Glutamatergic neuron (in vitro differentiated cells): ENCODE results near the gene TNC. TPM values are rescaled to one million over a fixed set of nuclear protein-coding genes. Genes with fewer than 3 reads are reported as not detected.

Experiments
- DNase-seq: peaks from one replicate; pipeline ENCODE4 v3.0.0; 2022
- H3K27ac Mint-ChIP-seq: one replicate; pipeline ENCODE4 v1.8.0; 2020; ENCODE audit warnings: mild to moderate bottlenecking, mixed read lengths, inconsistent platforms; ENCODE audit not compliant: unreplicated experiment
- H3K27me3 Mint-ChIP-seq: one replicate; pipeline ENCODE4 v1.8.0; 2020; ENCODE audit warnings: mild to moderate bottlenecking, moderate library complexity, mixed read lengths, inconsistent platforms; ENCODE audit not compliant: unreplicated experiment
- H3K36me3 Mint-ChIP-seq: one replicate; pipeline ENCODE4 v1.8.0; 2020; ENCODE audit warnings: mild to moderate bottlenecking, mixed read lengths, inconsistent platforms; ENCODE audit not compliant: unreplicated experiment
- H3K4me1 Mint-ChIP-seq: one replicate; pipeline ENCODE4 v1.8.0; 2020; ENCODE audit warnings: mild to moderate bottlenecking, low read depth, mixed read lengths, inconsistent platforms; ENCODE audit not compliant: unreplicated experiment
- H3K4me3 Mint-ChIP-seq: one replicate; pipeline ENCODE4 v1.8.0; 2020; ENCODE audit warnings: mild to moderate bottlenecking, mixed read lengths, inconsistent platforms; ENCODE audit not compliant: unreplicated experiment
- H3K9me3 Mint-ChIP-seq: one replicate; pipeline ENCODE4 v1.8.0; 2020; ENCODE audit warnings: mild to moderate bottlenecking, moderate library complexity, mixed read lengths, inconsistent platforms; ENCODE audit not compliant: unreplicated experiment
- total RNA-seq: library from RNA; stranded (reverse); fragmentation: NEBNext Ultra II Directional; extraction: Animal tissue kit (Norgen Biotek cat#: 25700); gene quantifications from one replicate; pipeline ENCODE4 v1.2.1, GENCODE V29; 2021; ENCODE audit not compliant: unreplicated experiment
- TF ChIP-seq, protein P1 (sequence below): fragments of 200-600 bp; sonication (generic); IDR thresholded peaks from one replicate; pipeline ENCODE4 v1.5.0; 2021; ENCODE audit not compliant: partially characterized antibody, unreplicated experiment

TNC gene
- total RNA-seq, 1 donor from 2014 or later, result 34.5 TPM

GRCh38 chr9:115152281-115152820, 34.4 kb upstream of the TNC start:
- TF ChIP-seq, protein P1, sequence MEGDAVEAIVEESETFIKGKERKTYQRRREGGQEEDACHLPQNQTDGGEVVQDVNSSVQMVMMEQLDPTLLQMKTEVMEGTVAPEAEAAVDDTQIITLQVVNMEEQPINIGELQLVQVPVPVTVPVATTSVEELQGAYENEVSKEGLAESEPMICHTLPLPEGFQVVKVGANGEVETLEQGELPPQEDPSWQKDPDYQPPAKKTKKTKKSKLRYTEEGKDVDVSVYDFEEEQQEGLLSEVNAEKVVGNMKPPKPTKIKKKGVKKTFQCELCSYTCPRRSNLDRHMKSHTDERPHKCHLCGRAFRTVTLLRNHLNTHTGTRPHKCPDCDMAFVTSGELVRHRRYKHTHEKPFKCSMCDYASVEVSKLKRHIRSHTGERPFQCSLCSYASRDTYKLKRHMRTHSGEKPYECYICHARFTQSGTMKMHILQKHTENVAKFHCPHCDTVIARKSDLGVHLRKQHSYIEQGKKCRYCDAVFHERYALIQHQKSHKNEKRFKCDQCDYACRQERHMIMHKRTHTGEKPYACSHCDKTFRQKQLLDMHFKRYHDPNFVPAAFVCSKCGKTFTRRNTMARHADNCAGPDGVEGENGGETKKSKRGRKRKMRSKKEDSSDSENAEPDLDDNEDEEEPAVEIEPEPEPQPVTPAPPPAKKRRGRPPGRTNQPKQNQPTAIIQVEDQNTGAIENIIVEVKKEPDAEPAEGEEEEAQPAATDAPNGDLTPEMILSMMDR, result no peak
- peaks cover 6% of the 10 kb centered on the region for H3K9me3 Mint-ChIP-seq
- peaks cover 6% of the 10 kb centered on the region for H3K4me1 Mint-ChIP-seq
- no peak overlapping the region for H3K4me3 Mint-ChIP-seq
- no peak for DNase-seq
- no peak overlapping the region for H3K27ac Mint-ChIP-seq
- H3K27me3 Mint-ChIP-seq, result no peaks in the 10 kb centered on the region
- H3K36me3 Mint-ChIP-seq, result peaks cover 8% of the 10 kb centered on the region

GRCh38 chr9:115148721-115149120, 30.8 kb upstream of the TNC start:
- H3K27ac Mint-ChIP-seq, result no peak overlapping the region
- H3K9me3 Mint-ChIP-seq, result no peaks in the 10 kb centered on the region
- H3K4me3 Mint-ChIP-seq, result no peak overlapping the region
- DNase-seq, result no peak
- H3K27me3 Mint-ChIP-seq, result peaks cover 2% of the 10 kb centered on the region
- TF ChIP-seq, protein P1, result no peak
- H3K36me3 Mint-ChIP-seq, result peaks cover 2% of the 10 kb centered on the region
- peaks cover 6% of the 10 kb centered on the region for H3K4me1 Mint-ChIP-seq

- Mint-ChIP-seq H3K4me1 (peaks cover 6% of the 10 kb centered on the region), H3K27me3 (peaks cover 2% of the 10 kb centered on the region), H3K9me3 (no peaks in the 10 kb centered on the region), H3K27ac (no peak overlapping the region), H3K36me3 (no peaks in the 10 kb centered on the region), H3K4me3 (no peak overlapping the region)
- DNase-seq, result no peak
- TF ChIP-seq, protein P1, result no peak
These were observed 28.6 kb upstream of the TNC start for GRCh38 chr9:115146581-115147021.

DNA sequence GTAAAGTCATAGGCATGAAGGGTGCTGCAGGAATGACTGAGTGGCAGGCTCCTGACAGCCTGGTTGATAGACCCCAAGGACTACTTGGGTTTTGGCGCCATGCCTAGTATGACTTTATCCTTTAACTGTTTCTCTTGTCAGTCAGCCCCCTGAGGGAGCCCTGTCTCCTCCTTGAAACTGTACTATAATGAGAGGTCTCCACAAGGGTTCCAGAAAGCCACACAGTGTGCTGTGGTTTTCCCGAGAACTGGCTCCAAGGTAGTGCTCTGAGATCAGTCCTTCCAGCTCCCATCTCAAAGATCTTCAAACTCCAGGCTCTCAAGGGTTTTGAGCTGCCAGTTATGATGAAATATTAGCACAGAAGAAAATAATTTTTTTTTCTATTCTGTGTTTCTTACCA, 26.7 kb upstream of the TNC start:
- no peak for DNase-seq
- Mint-ChIP-seq H3K4me3 (no peak overlapping the region), H3K27me3 (peaks cover 5% of the 10 kb centered on the region), H3K4me1 (no peaks in the 10 kb centered on the region), H3K36me3 (no peaks in the 10 kb centered on the region), H3K9me3 (no peaks in the 10 kb centered on the region), H3K27ac (no peak overlapping the region)
- TF ChIP-seq, protein P1, result no peak

DNA sequence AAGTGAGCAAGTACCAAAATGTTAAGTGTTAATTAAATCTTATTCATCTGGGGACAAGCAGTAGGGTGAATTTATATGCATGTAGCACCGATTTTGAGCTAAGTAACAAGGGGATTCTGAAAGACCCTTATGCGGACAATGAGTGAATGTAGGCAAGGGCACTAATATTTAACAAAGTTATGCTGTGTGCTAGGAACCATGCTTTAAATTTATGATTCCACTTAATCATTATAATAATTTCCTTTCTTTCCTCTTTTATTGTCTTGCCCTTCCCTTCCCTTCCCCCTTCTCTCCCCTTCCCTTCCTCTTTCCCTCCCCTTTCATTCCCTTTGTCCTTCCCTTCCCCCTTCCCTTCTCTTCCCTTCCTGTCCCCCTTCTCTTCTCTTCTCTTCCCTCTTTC, 25.7 kb upstream of the TNC start:
- no peaks in the 10 kb centered on the region for H3K36me3 Mint-ChIP-seq
- TF ChIP-seq, protein P1, result no peak
- no peak for DNase-seq
- H3K27me3 Mint-ChIP-seq, result peaks cover 5% of the 10 kb centered on the region
- no peaks in the 10 kb centered on the region for H3K4me1 Mint-ChIP-seq
- H3K27ac Mint-ChIP-seq, result no peak overlapping the region
- H3K9me3 Mint-ChIP-seq, result no peaks in the 10 kb centered on the region
- no peak overlapping the region for H3K4me3 Mint-ChIP-seq
